NB4 (cell line): ENCODE data around the gene HOXA5.

Experiments
- CTCF ChIP-seq: IDR thresholded peaks from one replicate; pipeline ENCODE4 v1.5.1; 2012; ENCODE audit warnings: low read depth, low read length
- MAX ChIP-seq: IDR thresholded peaks from 2 replicates; pipeline ENCODE4 v1.6.1; 2011; ENCODE audit warnings: low read depth, low read length
- MYC ChIP-seq: IDR thresholded peaks from 2 replicates; pipeline ENCODE4 v1.6.1; 2011; ENCODE audit warnings: low read depth, low read length
- POLR2A ChIP-seq: IDR thresholded peaks from 2 replicates; pipeline ENCODE4 v1.6.1; 2011; ENCODE audit warnings: mild to moderate bottlenecking; ENCODE audit not compliant: insufficient read length; ENCODE audit errors: extremely low read depth

GRCh38 chr7:27145165-27145913 is 1.9 kb upstream of the HOXA5 start:
- no peak for TF ChIP-seq POLR2A
- no peak for TF ChIP-seq MAX
- no peak for TF ChIP-seq CTCF
- TF ChIP-seq MYC: no peak
